DND-41 (cell line): ENCODE data around the gene HSBP1L1.

ENCODE experiments used
- CTCF ChIP-seq: IDR thresholded peaks from 2 replicates; pipeline ENCODE4 v1.5.1; 2012; ENCODE audit warnings: borderline replicate concordance, low read length, moderate library complexity, mild to moderate bottlenecking; ENCODE audit not compliant: poor library complexity, severe bottlenecking; ENCODE audit errors: extremely low read depth
- EZH2 ChIP-seq: IDR thresholded peaks from 3 replicates; pipeline ENCODE4 v1.6.1; 2012; ENCODE audit warnings: borderline replicate concordance, low read depth, mild to moderate bottlenecking, moderate library complexity, low read length, inconsistent platforms; ENCODE audit not compliant: severe bottlenecking

- no peak for TF ChIP-seq CTCF
- no peak for TF ChIP-seq EZH2
These were observed 18.8 kb downstream of the HSBP1L1 start for GRCh38 chr18:79983253-79983652.
